Activated naive CD4-positive, alpha-beta T cell treated with anti-CD3 and anti-CD28 coated beads, Interleukin-2, amount 50 U/mL, for 72 hours (primary cell): ENCODE results near the gene UGT2B28. TPM values are rescaled to one million over a fixed set of nuclear protein-coding genes. Genes with fewer than 3 reads are reported as not detected.
"Not testable (repeated sequence)": the region's sequence is repeated elsewhere in the genome, so short reads cannot be mapped to it uniquely, and the experiment has no call there.

Experiments
- ATAC-seq, 2 donors: fragments of 150-1000 bp; cut with Tn5 transposase; 2 replicates each; pipeline ENCODE4 v1.10.0; 2021; ENCODE audit warnings: mild to moderate bottlenecking in 2 of 2, moderate library complexity in 2 of 2
- DNase-seq, 2 donors: peaks; one replicate each; pipeline ENCODE4 v3.0.0; 2021 to 2022; ENCODE audit warnings: low spot score in 2 of 2
- H3K27ac Mint-ChIP-seq, 2 donors: one replicate each; pipeline ENCODE4 v1.8.0; 2022; ENCODE audit warnings: mild to moderate bottlenecking in 2 of 2, mixed read lengths in 2 of 2
- H3K36me3 Mint-ChIP-seq, 2 donors: one replicate each; pipeline ENCODE4 v1.8.0; 2022; ENCODE audit warnings: mixed read lengths in 2 of 2
- H3K9me3 Mint-ChIP-seq, 2 donors: one replicate each; pipeline ENCODE4 v1.8.0; 2022; ENCODE audit warnings: mixed read lengths in 2 of 2
- total RNA-seq, 2 donors: library from RNA; stranded (reverse); gene quantifications; one replicate each; pipeline ENCODE4 v1.2.3, GENCODE V29; 2022

The UGT2B28 gene
- total RNA-seq, 2 donors from 2014 or later = not detected

GRCh38 chr4:69323284-69323683 is 43.0 kb downstream of the UGT2B28 start:
- no peaks in the 10 kb centered on the region for H3K36me3 Mint-ChIP-seq
- ATAC-seq (no peak), DNase-seq (no peak)
- H3K27ac Mint-ChIP-seq = no peak overlapping the region
- no peaks in the 10 kb centered on the region for H3K9me3 Mint-ChIP-seq

- ATAC-seq (no peak), DNase-seq (no peak)
- Mint-ChIP-seq H3K27ac (no peak overlapping the region), H3K36me3 (no peaks in the 10 kb centered on the region), H3K9me3 (no peaks in the 10 kb centered on the region)
Observed at GRCh38 chr4:69330345-69331047, 50.2 kb downstream of the UGT2B28 start.

- H3K27ac Mint-ChIP-seq, DNase-seq, ATAC-seq, H3K36me3 Mint-ChIP-seq, H3K9me3 Mint-ChIP-seq: not testable (repeated sequence)
Observed at GRCh38 chr4:69331304-69331703, 51.0 kb downstream of the UGT2B28 start.

DNA sequence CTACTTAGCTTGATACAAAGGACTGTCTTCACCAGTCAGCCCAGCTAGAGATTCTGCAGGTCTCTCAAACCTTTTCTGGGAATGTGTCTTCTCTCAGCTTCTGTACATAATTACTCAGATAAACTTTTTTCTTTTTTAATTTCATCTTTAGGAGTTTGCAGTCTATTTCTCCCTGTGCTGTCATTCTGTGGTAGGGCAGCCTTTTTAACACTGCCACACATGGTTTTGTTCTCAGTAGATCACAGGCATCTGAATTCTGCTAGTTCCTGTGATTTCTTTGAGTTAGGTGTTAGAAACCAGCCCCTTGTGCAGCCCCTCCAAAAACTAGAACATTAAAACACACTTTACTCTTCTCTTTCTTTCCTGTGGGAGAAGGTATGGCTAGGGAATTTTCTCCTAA is 55.2 kb downstream of the UGT2B28 start:
- H3K27ac Mint-ChIP-seq, ATAC-seq, H3K36me3 Mint-ChIP-seq, DNase-seq, H3K9me3 Mint-ChIP-seq: not testable (repeated sequence)

DNA sequence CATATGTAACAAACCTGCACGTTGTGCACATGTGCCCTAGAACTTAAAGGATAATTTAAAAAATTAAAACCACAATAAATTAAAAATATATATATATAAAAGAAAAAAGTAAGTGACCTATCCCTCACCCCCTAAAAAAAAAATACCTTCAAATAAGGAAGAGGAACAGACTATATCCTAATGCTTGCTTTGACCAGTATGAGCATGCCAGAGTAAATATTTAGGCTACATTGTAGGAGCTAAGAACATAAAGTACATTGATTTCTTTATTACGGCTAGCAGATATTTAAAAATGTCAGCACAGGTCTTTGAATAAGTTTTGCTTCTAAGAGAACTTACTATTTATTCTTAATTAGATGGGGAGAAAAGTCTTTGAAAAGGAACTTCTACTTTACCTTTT is 62.8 kb downstream of the UGT2B28 start:
- H3K9me3 Mint-ChIP-seq = peaks cover 0 to 11% of the 10 kb centered on the region in 2 donors
- not testable (repeated sequence) for H3K27ac Mint-ChIP-seq, DNase-seq, H3K36me3 Mint-ChIP-seq, ATAC-seq

DNA sequence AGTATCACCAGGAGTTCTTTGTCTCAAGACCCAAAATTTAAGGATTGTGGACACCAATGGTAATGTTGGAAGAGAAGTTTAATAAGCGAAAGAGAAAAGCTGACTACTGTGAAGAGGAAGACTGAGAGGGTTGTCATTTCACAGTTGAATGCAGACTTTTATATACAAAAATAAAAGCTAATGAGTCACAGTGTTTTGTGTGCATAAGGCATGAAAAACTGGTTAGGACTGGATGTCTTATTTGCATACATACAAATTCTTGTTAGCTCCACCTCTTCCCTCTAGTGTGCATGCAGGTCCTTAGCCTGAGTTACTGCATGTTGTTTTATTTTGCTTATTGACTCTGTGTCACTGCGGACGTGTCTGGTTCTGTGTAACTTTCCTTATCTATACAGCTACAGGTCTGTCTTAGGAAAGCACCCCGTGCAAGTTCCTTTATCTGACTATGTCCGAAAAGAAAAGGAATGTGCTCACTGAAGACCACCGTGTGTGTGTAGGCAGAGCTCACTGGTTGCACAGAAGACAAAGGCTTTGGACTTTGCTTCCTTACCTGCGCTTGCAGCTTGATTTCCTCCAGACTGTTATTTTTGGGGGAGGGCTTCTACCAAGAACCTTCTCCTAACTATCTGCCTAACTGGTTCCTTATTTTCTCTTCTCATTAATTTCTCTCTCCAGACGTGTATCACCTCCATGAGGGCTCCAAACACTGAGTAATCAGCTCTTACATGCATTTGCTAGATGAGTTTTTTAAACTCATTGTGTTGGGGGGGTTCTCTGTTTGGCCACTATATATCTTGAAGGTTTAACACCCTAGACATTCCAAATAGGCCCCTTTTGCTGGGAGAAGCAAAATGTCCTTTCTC is 63.5 kb downstream of the UGT2B28 start:
- not testable (repeated sequence) for ATAC-seq, DNase-seq, H3K27ac Mint-ChIP-seq, H3K36me3 Mint-ChIP-seq
- H3K9me3 Mint-ChIP-seq = peaks cover 0 to 11% of the 10 kb centered on the region in 2 donors

Other genes starting within 250 kb of the UGT2B28 start
- gene UGT2B7, start 184.0 kb upstream of the UGT2B28 start, total RNA-seq = not detected
- gene UGT2B11, start 65.7 kb upstream of the UGT2B28 start, total RNA-seq = not detected
- gene UGT2B4, start 215.4 kb downstream of the UGT2B28 start, total RNA-seq = not detected